ENCODE data around the gene ALKBH3. TPM values are rescaled to one million over a fixed set of nuclear protein-coding genes. Genes with fewer than 3 reads are reported as not detected.

Gene ALKBH3
- total RNA-seq, 1 donor from 2014 or later = 22.0 TPM

GRCh38 chr11:43899094-43899493 lies 18.5 kb downstream of the ALKBH3 start:
- TF ChIP-seq, protein P1, sequence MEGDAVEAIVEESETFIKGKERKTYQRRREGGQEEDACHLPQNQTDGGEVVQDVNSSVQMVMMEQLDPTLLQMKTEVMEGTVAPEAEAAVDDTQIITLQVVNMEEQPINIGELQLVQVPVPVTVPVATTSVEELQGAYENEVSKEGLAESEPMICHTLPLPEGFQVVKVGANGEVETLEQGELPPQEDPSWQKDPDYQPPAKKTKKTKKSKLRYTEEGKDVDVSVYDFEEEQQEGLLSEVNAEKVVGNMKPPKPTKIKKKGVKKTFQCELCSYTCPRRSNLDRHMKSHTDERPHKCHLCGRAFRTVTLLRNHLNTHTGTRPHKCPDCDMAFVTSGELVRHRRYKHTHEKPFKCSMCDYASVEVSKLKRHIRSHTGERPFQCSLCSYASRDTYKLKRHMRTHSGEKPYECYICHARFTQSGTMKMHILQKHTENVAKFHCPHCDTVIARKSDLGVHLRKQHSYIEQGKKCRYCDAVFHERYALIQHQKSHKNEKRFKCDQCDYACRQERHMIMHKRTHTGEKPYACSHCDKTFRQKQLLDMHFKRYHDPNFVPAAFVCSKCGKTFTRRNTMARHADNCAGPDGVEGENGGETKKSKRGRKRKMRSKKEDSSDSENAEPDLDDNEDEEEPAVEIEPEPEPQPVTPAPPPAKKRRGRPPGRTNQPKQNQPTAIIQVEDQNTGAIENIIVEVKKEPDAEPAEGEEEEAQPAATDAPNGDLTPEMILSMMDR (IDR thresholded peaks at IDR 0.05; ENCODE audit: unreplicated experiment) = no peak
- Mint-ChIP-seq H3K9me3 (ENCODE audit: low read depth) (no peaks in the 10 kb centered on the region), H3K27ac (no peak overlapping the region), H3K36me3 (ENCODE audit: insufficient read depth) (peaks cover 37% of the 10 kb centered on the region), H3K27me3 (no peaks in the 10 kb centered on the region), H3K4me3 (ENCODE audit: low read depth) (no peak overlapping the region), H3K4me1 (ENCODE audit: low read depth) (no peaks in the 10 kb centered on the region)
- DNase-seq (ENCODE audit: low spot score, unreplicated experiment) = no peak

- H3K27ac Mint-ChIP-seq = no peak overlapping the region
- TF ChIP-seq, protein P1 (IDR thresholded peaks at IDR 0.05; ENCODE audit: unreplicated experiment) = no peak
- no peak overlapping the region for H3K4me3 Mint-ChIP-seq (ENCODE audit: low read depth)
- no peaks in the 10 kb centered on the region for H3K4me1 Mint-ChIP-seq (ENCODE audit: low read depth)
- peaks cover 28% of the 10 kb centered on the region for H3K36me3 Mint-ChIP-seq (ENCODE audit: insufficient read depth)
- no peak for DNase-seq (ENCODE audit: low spot score, unreplicated experiment)
- H3K9me3 Mint-ChIP-seq (ENCODE audit: low read depth) = no peaks in the 10 kb centered on the region
- H3K27me3 Mint-ChIP-seq = no peaks in the 10 kb centered on the region
These were observed 20.9 kb downstream of the ALKBH3 start for GRCh38 chr11:43901551-43901950.

GRCh38 chr11:43903078-43903477 lies 22.4 kb downstream of the ALKBH3 start:
- no peaks in the 10 kb centered on the region for H3K9me3 Mint-ChIP-seq (ENCODE audit: low read depth)
- peaks cover 25% of the 10 kb centered on the region for H3K36me3 Mint-ChIP-seq (ENCODE audit: insufficient read depth)
- DNase-seq (ENCODE audit: low spot score, unreplicated experiment) = no peak
- H3K4me3 Mint-ChIP-seq (ENCODE audit: low read depth) = no peak overlapping the region
- H3K27me3 Mint-ChIP-seq = no peaks in the 10 kb centered on the region
- peak overlapping the region; percentile 46 for H3K27ac Mint-ChIP-seq
- H3K4me1 Mint-ChIP-seq (ENCODE audit: low read depth) = no peaks in the 10 kb centered on the region
- TF ChIP-seq, protein P1 (IDR thresholded peaks at IDR 0.05; ENCODE audit: unreplicated experiment) = no peak

GRCh38 chr11:43903969-43904368 lies 23.3 kb downstream of the ALKBH3 start:
- DNase-seq (ENCODE audit: low spot score, unreplicated experiment) = no peak
- TF ChIP-seq, protein P1 (IDR thresholded peaks at IDR 0.05; ENCODE audit: unreplicated experiment) = no peak
- no peaks in the 10 kb centered on the region for H3K9me3 Mint-ChIP-seq (ENCODE audit: low read depth)
- no peaks in the 10 kb centered on the region for H3K27me3 Mint-ChIP-seq
- H3K4me3 Mint-ChIP-seq (ENCODE audit: low read depth) = no peak overlapping the region
- H3K36me3 Mint-ChIP-seq (ENCODE audit: insufficient read depth) = peaks cover 16% of the 10 kb centered on the region
- H3K4me1 Mint-ChIP-seq (ENCODE audit: low read depth) = no peaks in the 10 kb centered on the region
- H3K27ac Mint-ChIP-seq = no peak overlapping the region

GRCh38 chr11:43904742-43905535 lies 24.3 kb downstream of the ALKBH3 start:
- no peak for DNase-seq (ENCODE audit: low spot score, unreplicated experiment)
- no peaks in the 10 kb centered on the region for H3K4me1 Mint-ChIP-seq (ENCODE audit: low read depth)
- H3K9me3 Mint-ChIP-seq (ENCODE audit: low read depth) = no peaks in the 10 kb centered on the region
- no peak overlapping the region for H3K4me3 Mint-ChIP-seq (ENCODE audit: low read depth)
- H3K36me3 Mint-ChIP-seq (ENCODE audit: insufficient read depth) = peaks cover 13% of the 10 kb centered on the region
- no peak overlapping the region for H3K27ac Mint-ChIP-seq
- TF ChIP-seq, protein P1 (IDR thresholded peaks at IDR 0.05; ENCODE audit: unreplicated experiment) = no peak
- H3K27me3 Mint-ChIP-seq = no peaks in the 10 kb centered on the region
